Endodermal cell (in vitro differentiated cells): Measurements from ENCODE around the gene COX10. TPM values are rescaled to one million over a fixed set of nuclear protein-coding genes. Genes with fewer than 3 reads are reported as not detected.

Experiments
- DNase-seq: peaks from one replicate; pipeline ENCODE4 v3.0.0-alpha.2; 2017
- H3K27ac ChIP-seq: 2 replicates; pipeline ENCODE4 v1.5.1; 2013; ENCODE audit warnings: mild to moderate bottlenecking, low read depth, low read length, moderate library complexity
- H3K27me3 ChIP-seq: 2 replicates; pipeline ENCODE4 v1.6.1; 2013; ENCODE audit warnings: mild to moderate bottlenecking, low read length, moderate library complexity; ENCODE audit not compliant: insufficient read depth, control insufficient read depth, poor library complexity, severe bottlenecking
- H3K36me3 ChIP-seq: 2 replicates; pipeline ENCODE4 v1.7.0; 2013; ENCODE audit warnings: mild to moderate bottlenecking, low read length, moderate library complexity; ENCODE audit not compliant: control insufficient read depth, insufficient read depth
- H3K4me1 ChIP-seq: one replicate; pipeline ENCODE4 v1.7.0; 2013; ENCODE audit warnings: low read length; ENCODE audit not compliant: control insufficient read depth, insufficient read depth
- H3K4me3 ChIP-seq: 2 replicates; pipeline ENCODE4 v1.5.1; 2013; ENCODE audit warnings: mild to moderate bottlenecking, low read length, moderate library complexity
- H3K9ac ChIP-seq: 2 replicates; pipeline ENCODE4 v1.6.1; 2013; ENCODE audit warnings: mild to moderate bottlenecking, low read length, moderate library complexity; ENCODE audit not compliant: poor library complexity, severe bottlenecking; ENCODE audit errors: extremely low read depth
- H3K9me3 ChIP-seq: 2 replicates; pipeline ENCODE4 v1.6.1; 2013; ENCODE audit warnings: mild to moderate bottlenecking, low read length, moderate library complexity; ENCODE audit not compliant: control insufficient read depth
- H3K27ac Mint-ChIP-seq: 2 replicates; pipeline ENCODE4 v1.8.0; 2020; ENCODE audit warnings: mixed read lengths
- H3K27me3 Mint-ChIP-seq: 2 replicates; pipeline ENCODE4 v1.8.0; 2021; ENCODE audit warnings: mild to moderate bottlenecking, mixed read lengths; ENCODE audit not compliant: insufficient read depth
- H3K36me3 Mint-ChIP-seq: 2 replicates; pipeline ENCODE4 v1.8.0; 2020; ENCODE audit warnings: low read depth, mixed read lengths
- H3K4me1 Mint-ChIP-seq: 2 replicates; pipeline ENCODE4 v1.8.0; 2020; ENCODE audit warnings: mixed read lengths
- H3K4me3 Mint-ChIP-seq: 2 replicates; pipeline ENCODE4 v1.8.0; 2020; ENCODE audit warnings: mild to moderate bottlenecking, moderate library complexity, mixed read lengths
- H3K9me3 Mint-ChIP-seq: 2 replicates; pipeline ENCODE4 v1.8.0; 2020; ENCODE audit warnings: mild to moderate bottlenecking, mixed read lengths
- CTCF ChIP-seq: fragments of 200-600 bp; sonication (generic); conservative IDR thresholded peaks from 2 replicates; pipeline ENCODE4 v1.5.0; 2021; ENCODE audit warnings: antibody characterized with exemption, mild to moderate bottlenecking
- WGBS, 2 experiments: methylation state at CpG; one replicate each; pipeline versions ENCODE4 v1.1.5 to v1.1.7; 2013; ENCODE audit warnings: missing lambda C conversion rate in 2 of 2, mixed read lengths in 1 of 2; ENCODE audit not compliant: insufficient coverage in 1 of 2, insufficient read length in 1 of 2; 5-methylcytosine and 5-hydroxymethylcytosine counted together
- total RNA-seq, 2 donors: library from RNA; stranded (reverse); fragmentation: NEBNext Ultra II Directional in 1 of 2; extraction: Animal tissue kit (Norgen Biotek cat#: 25700) in 1 of 2; gene quantifications; 2 replicates in 1 of 2; 3 replicates in 1 of 2; pipeline ENCODE4 v1.2.1, GENCODE V29; 2021

The COX10 gene
- total RNA-seq, 2 donors from 2014 or later, result 15.0 to 15.4 TPM

- Histone ChIP-seq H3K4me1 (peaks cover 3% of the 10 kb centered on the region), H3K4me3 (no peak overlapping the region), H3K27me3 (no peaks in the 10 kb centered on the region), H3K36me3 (peaks cover 9% of the 10 kb centered on the region), H3K27ac (no peak overlapping the region), H3K9me3 (no peaks in the 10 kb centered on the region), H3K9ac (no peak overlapping the region)
- TF ChIP-seq CTCF, result no peak
- WGBS, 2 experiments, result no CpG with 5 or more reads among the region's 2 CpGs
- no peak for DNase-seq
- Mint-ChIP-seq H3K27me3 (no peaks in the 10 kb centered on the region), H3K9me3 (no peaks in the 10 kb centered on the region), H3K27ac (no peak overlapping the region), H3K4me3 (no peak overlapping the region), H3K36me3 (peaks cover under 1% of the 10 kb centered on the region), H3K4me1 (peaks cover 15% of the 10 kb centered on the region)
Observed at GRCh38 chr17:14086189-14086588, 16.9 kb downstream of the COX10 start.

GRCh38 chr17:14089179-14089578 is 19.9 kb downstream of the COX10 start:
- 88 to 100% methylated on average over 1 of the region's 1 CpG for WGBS, 2 experiments
- Mint-ChIP-seq H3K4me3 (no peak overlapping the region), H3K27me3 (no peaks in the 10 kb centered on the region), H3K27ac (no peak overlapping the region), H3K4me1 (peaks cover 37% of the 10 kb centered on the region), H3K36me3 (no peaks in the 10 kb centered on the region), H3K9me3 (no peaks in the 10 kb centered on the region)
- H3K4me3 ChIP-seq, result no peak overlapping the region
- no peak for TF ChIP-seq CTCF
- DNase-seq, result no peak
- H3K27me3 ChIP-seq, result no peaks in the 10 kb centered on the region
- no peak overlapping the region for H3K9ac ChIP-seq
- no peaks in the 10 kb centered on the region for H3K9me3 ChIP-seq
- H3K4me1 ChIP-seq, result peaks cover 5% of the 10 kb centered on the region
- H3K36me3 ChIP-seq, result no peaks in the 10 kb centered on the region
- no peak overlapping the region for H3K27ac ChIP-seq

- no peak overlapping the region for H3K4me3 ChIP-seq
- Mint-ChIP-seq H3K4me1 (peaks cover 46% of the 10 kb centered on the region), H3K4me3 (no peak overlapping the region), H3K27me3 (no peaks in the 10 kb centered on the region), H3K9me3 (no peaks in the 10 kb centered on the region), H3K27ac (no peak overlapping the region), H3K36me3 (peaks cover 3% of the 10 kb centered on the region)
- H3K9ac ChIP-seq, result no peak overlapping the region
- H3K27me3 ChIP-seq, result no peaks in the 10 kb centered on the region
- peaks cover 5% of the 10 kb centered on the region for H3K4me1 ChIP-seq
- no peak for TF ChIP-seq CTCF
- H3K9me3 ChIP-seq, result no peaks in the 10 kb centered on the region
- no peak overlapping the region for H3K27ac ChIP-seq
- WGBS, 2 experiments, result 78 to 86% methylated on average over 2 to 4 of the region's 4 CpGs
- H3K36me3 ChIP-seq, result no peaks in the 10 kb centered on the region
- no peak for DNase-seq
Observed at GRCh38 chr17:14091367-14091766, 22.1 kb downstream of the COX10 start.
